ENCODE measurements around the gene TAP1. TPM values are rescaled to one million over a fixed set of nuclear protein-coding genes. Genes with fewer than 3 reads are reported as not detected.

TAP1 gene
- 100 to 1,000 TPM in 1 of 4 donors, 10 to 100 TPM in 3; 30.5 to 128 (median 55.6) TPM for total RNA-seq

- DNase-seq (ENCODE audit: low spot score): peak; percentile 79
- TF ChIP-seq CTCF (IDR thresholded peaks at IDR 0.05): peak in 1 of 3 donors; percentile 50
- peak; percentile 96 for ATAC-seq (ENCODE audit: low FRiP score)
Measured at GRCh38 chr6:32853541-32854375, at the start of gene TAP1, which contains the start of gene PSMB9. Gene TAP1, minus strand, starts transcription at chr6:32853704. Its CDS starts 68 bp downstream, at chr6:32853636. Gene PSMB9, plus strand, starts transcription at chr6:32854192. Its CDS starts 38 bp downstream, at chr6:32854230.

DNA sequence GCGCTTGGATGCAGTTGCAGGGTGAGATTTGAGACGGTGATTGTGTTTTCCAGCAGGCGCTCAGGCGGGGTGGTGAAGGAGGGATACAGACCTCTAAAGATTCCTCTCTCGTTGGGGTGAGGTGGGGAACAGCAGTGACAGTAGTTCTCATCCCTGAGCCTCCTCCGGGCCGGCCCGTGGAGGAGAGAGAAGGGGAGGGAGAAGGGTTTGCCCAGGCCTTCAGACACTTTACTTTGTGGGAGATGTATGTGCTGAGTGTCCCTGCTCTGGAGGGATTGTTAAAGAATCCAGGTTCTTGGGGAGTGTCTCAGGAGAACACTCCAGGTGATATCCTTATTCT, 41.5 kb upstream of the TAP1 start:
- DNase-seq (ENCODE audit: low spot score) (no peak), ATAC-seq (ENCODE audit: low FRiP score) (peak; percentile 37)
- no peak for TF ChIP-seq CTCF (IDR thresholded peaks at IDR 0.05)

GRCh38 chr6:32894085-32895005, 40.8 kb upstream of the TAP1 start:
- DNase-seq (ENCODE audit: low spot score): peak; percentile 95
- peak; percentile 99 for ATAC-seq (ENCODE audit: low FRiP score)
- no peak for TF ChIP-seq CTCF (IDR thresholded peaks at IDR 0.05)

DNA sequence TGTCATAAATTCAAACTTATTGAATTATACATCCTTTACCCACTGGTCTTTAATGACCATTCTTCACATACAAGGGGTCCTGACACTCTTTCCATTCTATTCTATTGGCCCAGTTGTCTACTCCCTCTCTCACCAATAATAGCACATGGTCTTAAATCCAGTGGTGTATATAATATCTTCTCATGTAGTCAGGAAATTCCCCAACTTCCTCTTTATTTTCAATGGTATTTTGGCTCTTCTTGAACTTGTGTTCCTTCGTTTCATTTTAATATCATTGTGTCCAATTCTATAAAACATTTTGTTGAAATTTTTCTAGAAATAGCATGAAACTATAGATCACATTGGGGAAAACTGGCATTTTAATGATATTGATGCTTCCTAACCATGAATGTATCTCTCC, 37.3 kb upstream of the TAP1 start:
- no peak for DNase-seq (ENCODE audit: low spot score)
- no peak for TF ChIP-seq CTCF (IDR thresholded peaks at IDR 0.05)
- ATAC-seq (ENCODE audit: low FRiP score): no peak

GRCh38 chr6:32889533-32889932, 36.0 kb upstream of the TAP1 start:
- TF ChIP-seq CTCF (IDR thresholded peaks at IDR 0.05): no peak
- no peak for ATAC-seq (ENCODE audit: low FRiP score)
- DNase-seq (ENCODE audit: low spot score): no peak

GRCh38 chr6:32888576-32888975, 35.1 kb upstream of the TAP1 start:
- no peak for DNase-seq (ENCODE audit: low spot score)
- ATAC-seq (ENCODE audit: low FRiP score): no peak
- no peak for TF ChIP-seq CTCF (IDR thresholded peaks at IDR 0.05)
